HG03066 (cell line): ENCODE measurements around the gene LILRB3.
"Not testable (repeated sequence)": the region's sequence is repeated elsewhere in the genome, so short reads cannot be mapped to it uniquely, and the experiment has no call there.

ENCODE experiments used
- ATAC-seq: cut with Tn5 transposase; IDR thresholded peaks from one replicate; pipeline ENCODE4 v1.9.1; 2021; ENCODE audit warnings: low read depth; ENCODE audit not compliant: unreplicated experiment

Gene LILRB3

GRCh38 chr19:54222474-54223276 is at the start of gene LILRB3:
LILRB3 (minus strand) TSS chr19:54223007; CDS start chr19:54222976, 31 bp downstream.
- ATAC-seq: not testable (repeated sequence)

DNA sequence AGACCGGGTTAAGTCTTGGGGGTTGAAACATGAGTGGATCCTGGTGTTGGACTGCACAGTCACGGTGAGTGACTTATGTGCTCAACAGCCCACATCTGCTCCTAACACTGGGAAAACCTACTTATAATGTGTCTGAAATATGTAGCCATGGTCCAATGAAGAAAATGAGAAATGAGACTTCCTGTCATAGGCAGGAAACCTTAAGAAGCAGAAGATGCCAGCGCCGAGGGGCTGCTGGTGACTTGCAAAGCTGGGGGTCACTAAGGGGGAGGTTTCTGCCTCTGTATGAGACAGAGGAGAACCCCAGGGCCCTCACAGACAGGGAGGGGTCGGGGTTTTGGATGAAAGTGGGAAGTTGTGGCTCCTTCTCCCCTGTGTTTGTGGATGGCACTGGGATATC is 49.4 kb upstream of the LILRB3 start:
- not testable (repeated sequence) for ATAC-seq

- not testable (repeated sequence) for ATAC-seq
These were observed 48.8 kb upstream of the LILRB3 start for GRCh38 chr19:54271587-54271986.

- no peak for ATAC-seq
These were observed 48.3 kb upstream of the LILRB3 start for GRCh38 chr19:54271106-54271505.

DNA sequence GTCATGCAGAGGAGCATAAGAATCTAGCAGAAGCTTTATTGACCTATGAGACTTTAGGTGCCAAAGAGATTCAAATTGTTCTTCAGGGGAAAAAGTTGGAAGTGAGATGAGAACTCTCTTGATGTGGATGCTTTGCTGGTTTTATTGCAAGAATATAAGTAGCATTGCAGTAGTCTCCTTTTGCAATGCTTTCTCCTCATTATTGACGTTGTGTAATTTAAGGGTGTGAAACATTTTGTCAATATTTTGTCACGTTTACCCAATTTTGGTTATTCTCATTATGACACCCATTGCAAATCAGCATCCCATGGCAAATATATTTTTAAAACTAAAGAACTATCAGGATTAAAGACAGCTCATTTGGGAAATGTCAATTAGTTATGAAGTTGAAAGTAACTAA is 46.1 kb upstream of the LILRB3 start:
- no peak for ATAC-seq

GRCh38 chr19:54266133-54266532 is 43.3 kb upstream of the LILRB3 start:
- ATAC-seq: no peak

DNA sequence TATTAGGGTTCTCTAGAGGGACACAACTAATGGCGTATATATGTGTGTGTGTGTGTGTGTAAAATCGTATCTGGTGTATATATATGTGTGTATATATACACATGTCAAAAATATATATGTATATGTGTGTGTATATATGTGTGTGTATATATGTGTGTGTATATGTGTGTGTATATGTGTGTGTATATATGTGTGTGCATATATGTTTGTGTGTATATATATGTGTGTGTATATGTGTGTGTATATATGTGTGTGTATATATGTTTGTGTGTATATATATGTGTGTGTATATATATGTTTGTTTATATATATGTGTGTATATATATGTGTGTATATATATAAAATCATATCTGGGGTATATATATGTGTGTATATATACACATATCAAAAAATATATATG is 39.7 kb upstream of the LILRB3 start:
- no peak for ATAC-seq

GRCh38 chr19:54262066-54262465 is 39.3 kb upstream of the LILRB3 start:
- no peak for ATAC-seq

DNA sequence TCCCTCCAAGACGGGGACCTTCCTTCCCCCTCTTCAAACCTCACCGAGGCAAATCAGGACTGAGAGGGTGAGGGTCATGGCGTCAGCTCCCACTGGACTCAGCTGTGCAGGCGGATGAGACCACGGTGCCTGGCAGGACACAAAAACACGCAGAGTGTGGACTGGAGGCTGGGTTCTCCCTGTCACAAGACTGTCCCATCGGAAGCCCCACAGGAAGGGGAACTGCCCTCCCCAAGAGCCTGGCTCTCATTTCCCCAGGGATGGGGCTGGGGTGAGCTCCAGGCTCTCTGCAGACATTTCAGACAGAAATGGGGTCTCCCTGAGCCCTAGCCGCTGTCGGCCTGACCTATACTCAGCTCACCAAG is 34.3 kb upstream of the LILRB3 start, which contains the start of gene LILRB5:
Gene LILRB5, minus strand, starts transcription at position 158 of the 365 bp plus-strand sequence. Its CDS starts 80 bp downstream, at position 78.
- ATAC-seq: no peak

- ATAC-seq: no peak
These were observed 33.7 kb upstream of the LILRB3 start for GRCh38 chr19:54256250-54257115.

GRCh38 chr19:54255105-54255775 is 32.4 kb upstream of the LILRB3 start:
- ATAC-seq: no peak

- no peak for ATAC-seq
These were observed 31.5 kb upstream of the LILRB3 start for GRCh38 chr19:54254195-54254906.

- no peak for ATAC-seq
These were observed 30.8 kb upstream of the LILRB3 start for GRCh38 chr19:54253331-54254194.

DNA sequence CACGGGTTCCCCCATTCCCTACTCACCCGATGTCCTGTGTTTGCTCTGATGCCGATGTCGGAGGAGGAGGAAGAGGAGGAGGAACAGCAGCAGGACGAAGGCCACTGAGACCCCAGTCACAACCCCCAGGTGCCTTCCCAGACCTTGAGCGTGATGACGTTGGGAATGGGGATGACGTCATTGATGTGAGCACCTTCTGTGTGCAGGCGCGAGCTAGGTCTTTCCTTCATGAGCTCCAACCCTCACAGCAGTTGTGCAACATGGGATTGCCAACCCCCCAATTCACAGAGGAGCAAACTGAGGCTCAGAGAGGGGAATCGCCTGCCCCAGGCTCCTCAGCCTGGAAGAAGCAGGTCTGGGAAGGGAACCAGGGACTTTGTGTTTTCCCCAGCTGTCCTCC is 30.0 kb upstream of the LILRB3 start:
- ATAC-seq: no peak

- no peak for ATAC-seq
These were observed 29.4 kb upstream of the LILRB3 start for GRCh38 chr19:54252243-54252642.

- no peak for ATAC-seq
These were observed 25.3 kb upstream of the LILRB3 start for GRCh38 chr19:54248016-54248601.

DNA sequence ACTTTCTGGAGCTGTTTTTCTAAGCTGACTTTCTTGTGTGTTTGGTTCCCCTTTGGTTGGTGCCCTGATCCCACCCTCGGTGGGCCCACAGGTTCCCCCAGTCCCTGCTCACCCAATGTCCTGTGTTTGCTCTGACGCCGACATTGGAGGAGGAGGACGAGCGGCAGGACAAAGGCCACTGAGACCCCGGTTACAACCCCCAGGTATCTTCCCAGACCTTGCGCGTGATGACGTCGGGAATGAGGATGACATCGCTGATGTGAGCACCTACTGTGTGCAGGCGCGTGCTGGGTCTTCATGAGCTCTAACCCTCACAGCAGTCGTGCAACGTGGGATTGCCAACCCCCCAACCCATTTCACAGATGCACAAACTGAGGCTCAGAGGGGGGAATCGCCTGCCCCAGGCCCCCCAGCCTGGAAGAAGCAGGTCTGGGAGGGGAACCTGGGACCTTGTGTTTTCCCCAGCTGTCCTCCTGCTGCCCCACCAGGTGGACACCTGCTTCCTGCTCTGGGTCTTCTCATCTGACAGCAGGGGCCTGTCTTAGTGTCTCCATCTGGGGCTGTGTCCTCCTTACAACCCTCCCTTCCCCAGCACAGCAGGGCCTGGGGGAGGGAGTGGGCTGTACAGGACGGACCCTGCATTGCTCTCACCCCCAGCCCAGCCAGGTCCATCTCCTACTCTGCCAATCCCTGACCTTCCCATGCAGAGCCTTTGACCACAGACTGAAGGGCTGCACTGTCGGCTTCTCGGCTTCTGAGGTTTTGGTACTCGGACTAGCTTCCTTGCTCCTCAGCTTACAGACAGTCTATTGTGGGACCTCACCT is 24.5 kb upstream of the LILRB3 start:
- no peak for ATAC-seq

GRCh38 chr19:54245936-54246335 is 23.1 kb upstream of the LILRB3 start:
- ATAC-seq: no peak
